Testis (tissue), 2 donors: ENCODE measurements around the gene NXNL1.

ENCODE experiments used
- CTCF ChIP-seq, 3 experiments: fragments of 450-650 bp in 2 of 3; fragments of 200-600 bp in 1 of 3; sonication (generic) in 1 of 3; IDR thresholded peaks; one replicate each; pipeline ENCODE4 v1.5.1; 2016 to 2019; ENCODE audit warnings: antibody characterized with exemption in 3 of 3, mild to moderate bottlenecking in 2 of 3, moderate library complexity in 1 of 3
- POLR2A ChIP-seq: fragments of 450-650 bp; IDR thresholded peaks from one replicate; pipeline ENCODE4 v1.6.1; 2017; ENCODE audit warnings: antibody characterized with exemption, mild to moderate bottlenecking, moderate library complexity

- TF ChIP-seq CTCF (IDR thresholded peaks at IDR 0.05) = no peak
- no peak for TF ChIP-seq POLR2A
Measured at GRCh38 chr19:17451820-17452219, 8.9 kb downstream of the NXNL1 start.
